Activated T-helper 1 cell treated with Interleukin-2 at 50 U/mL for 16 hours (primary cell): ENCODE measurements around the gene EML2.
"Not testable (repeated sequence)": the region's sequence is repeated elsewhere in the genome, so short reads cannot be mapped to it uniquely, and the experiment has no call there.

Source experiments
- DNase-seq: peaks from one replicate; pipeline ENCODE4 v3.0.0-alpha.2; 2020; ENCODE audit warnings: low read depth

Gene EML2

DNA sequence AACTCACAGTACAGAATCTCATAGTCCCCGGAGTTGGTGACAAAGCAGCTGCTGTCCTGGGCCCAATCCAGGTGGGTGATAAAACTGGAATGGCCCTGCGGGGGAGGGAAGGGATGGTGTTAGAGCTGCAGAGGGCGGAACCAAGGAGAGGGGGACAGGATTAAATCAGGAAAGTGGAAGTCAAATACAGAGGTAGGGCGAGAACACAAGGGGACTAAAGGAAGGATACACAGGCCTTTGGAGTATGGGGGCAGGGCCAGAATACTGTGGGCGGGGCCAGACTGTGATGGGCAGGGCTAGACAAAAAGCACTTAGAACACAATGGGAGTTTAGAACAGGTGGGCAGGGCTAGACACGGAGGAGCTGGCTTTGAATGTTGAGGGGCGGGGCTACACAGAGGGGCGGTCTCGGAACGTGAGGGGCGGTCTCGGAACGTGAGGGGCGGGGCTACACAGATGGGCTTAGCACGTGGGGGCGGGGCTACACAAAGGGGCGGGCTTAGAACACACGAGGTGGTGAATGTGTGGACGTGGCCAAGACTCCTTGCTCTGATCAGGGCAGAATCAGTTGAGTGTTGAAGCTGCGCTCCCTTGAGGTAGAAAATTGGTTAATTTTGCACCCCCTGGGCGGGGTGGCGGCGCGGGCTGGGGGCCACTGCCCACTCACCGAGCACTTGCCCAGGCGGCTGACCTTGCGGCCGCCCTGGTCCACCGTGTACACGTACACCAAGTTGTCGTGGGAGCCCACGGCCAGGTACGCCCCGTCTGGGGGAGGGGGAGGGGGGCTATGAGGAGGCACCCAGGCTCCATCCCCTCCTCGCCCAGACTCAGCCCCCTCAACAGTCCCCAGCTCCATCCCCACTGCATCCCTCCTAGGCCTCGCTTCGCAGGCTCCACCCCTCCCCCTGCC lies 23.1 kb downstream of the EML2 start:
- peak; percentile 44 for DNase-seq

DNA sequence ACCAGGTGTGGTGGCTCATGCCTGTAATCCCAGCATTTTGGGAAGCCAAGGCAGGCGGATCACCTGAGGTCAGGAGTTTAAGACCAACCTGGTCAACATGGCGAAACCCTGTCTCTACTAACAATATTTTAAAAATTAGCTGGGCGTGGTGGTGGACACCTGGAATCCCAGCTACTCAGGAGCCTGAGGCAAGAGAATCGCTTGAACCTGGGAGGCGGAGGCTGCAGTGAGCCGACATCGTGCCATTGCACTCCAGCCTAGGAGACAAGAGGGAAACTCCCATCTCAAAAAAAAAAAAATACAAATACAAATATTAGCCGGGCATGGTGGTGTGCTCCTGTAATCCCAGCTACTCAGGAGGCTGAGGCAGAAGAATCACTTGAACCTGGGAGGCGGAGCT lies 24.1 kb downstream of the EML2 start:
- not testable (repeated sequence) for DNase-seq

DNA sequence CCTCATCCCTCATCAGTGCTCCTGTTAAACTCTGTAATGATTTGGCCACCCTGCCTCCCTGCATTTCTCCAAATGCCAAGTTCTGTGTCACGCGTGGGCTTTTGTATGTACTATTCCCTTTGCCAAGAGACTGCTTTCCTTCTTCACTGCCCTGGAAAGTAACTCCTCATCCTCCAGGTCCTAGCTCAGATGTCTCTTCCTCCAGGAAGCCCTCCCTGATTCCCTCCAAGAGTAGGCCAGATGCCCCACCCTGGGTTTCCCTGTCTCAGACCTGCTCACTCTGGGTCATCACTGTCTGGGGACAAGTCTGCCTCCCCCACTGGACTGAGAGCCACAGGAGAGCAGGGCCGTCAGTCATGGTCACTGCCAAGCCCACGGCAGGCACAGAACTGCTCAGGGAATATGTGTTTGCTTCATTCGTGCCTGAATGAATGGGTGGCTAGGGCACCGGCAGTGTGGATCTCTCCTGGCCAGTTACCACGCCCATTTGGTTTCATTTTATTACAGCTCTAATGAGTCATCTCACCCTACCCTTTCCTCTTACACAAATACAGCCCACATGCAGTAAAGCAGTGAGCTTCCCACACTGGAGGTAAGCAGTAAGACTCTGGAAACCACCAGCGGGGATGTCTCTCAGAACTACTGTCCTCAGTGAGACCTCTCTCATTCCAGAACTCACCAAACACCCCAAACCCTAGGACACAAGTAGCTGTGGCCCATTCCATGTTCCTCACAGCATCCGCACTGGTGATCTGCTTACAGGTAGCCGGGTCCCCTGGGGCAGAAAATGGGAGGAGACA lies 25.1 kb downstream of the EML2 start:
- no peak for DNase-seq

DNA sequence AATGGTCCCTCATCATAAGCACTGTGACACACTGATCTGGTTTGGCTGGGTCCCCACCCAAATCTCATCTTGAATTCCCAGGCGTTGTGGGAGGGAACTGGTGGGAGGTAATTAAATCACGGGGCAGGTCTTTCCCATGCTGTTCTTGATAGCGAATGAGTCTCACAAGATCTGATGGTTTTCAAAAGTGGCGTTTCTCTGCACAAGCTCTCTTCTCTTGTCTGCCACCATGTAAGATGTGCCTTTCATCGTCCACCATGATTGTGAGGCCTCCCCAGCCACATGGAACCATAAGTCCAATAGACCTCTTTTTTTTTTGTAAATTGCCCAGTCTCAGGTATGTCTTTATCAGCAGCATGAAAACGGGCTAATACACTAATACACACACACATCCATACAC lies 30.2 kb downstream of the EML2 start:
- DNase-seq, result no peak

DNA sequence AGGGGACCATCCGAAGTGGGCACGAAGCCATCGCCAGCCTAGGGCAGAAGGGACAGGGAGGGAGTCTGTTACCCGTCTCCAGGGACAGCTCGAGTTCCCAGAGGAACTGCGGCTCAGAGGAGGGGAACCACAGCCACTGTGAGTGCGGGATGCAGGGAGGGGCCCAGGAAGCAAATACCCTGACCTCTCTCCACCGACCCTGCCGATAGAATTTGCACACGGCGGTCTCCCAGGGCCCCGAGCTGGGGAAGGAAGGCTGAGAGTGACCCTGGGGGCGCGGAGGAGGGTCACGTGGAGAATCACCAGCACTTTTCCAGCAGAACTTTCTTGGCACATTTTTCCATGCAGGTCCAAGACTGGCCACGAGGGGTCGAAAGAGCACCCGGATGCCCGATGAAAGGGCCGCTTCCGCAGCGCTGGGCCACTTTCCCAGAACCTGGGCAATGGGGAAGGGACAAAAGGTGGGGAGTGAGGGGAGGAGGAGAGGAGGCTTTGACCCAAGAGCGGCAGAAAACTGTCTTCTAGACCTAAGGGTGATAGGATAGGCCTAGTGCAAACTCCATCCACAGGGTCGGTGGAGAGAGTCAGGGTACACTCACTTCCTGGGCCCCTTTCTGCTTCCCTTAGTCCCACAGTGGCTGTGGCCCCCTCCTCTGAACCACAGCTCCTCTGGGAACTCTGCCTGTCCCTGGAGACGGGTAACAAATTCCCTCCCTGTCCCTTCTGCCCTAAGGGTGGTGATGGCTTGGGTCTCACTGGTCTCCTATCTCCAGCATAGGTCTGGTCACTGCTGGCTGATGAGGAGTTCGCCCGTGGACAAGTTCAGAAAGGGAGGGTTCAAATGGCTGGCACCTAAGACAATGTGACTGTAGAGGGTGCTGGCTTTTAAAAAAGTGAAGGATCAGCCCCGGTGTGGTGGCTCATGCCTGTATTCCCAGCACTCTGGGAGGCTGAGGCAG lies 31.8 kb downstream of the EML2 start:
- DNase-seq, result peak; percentile 9

DNA sequence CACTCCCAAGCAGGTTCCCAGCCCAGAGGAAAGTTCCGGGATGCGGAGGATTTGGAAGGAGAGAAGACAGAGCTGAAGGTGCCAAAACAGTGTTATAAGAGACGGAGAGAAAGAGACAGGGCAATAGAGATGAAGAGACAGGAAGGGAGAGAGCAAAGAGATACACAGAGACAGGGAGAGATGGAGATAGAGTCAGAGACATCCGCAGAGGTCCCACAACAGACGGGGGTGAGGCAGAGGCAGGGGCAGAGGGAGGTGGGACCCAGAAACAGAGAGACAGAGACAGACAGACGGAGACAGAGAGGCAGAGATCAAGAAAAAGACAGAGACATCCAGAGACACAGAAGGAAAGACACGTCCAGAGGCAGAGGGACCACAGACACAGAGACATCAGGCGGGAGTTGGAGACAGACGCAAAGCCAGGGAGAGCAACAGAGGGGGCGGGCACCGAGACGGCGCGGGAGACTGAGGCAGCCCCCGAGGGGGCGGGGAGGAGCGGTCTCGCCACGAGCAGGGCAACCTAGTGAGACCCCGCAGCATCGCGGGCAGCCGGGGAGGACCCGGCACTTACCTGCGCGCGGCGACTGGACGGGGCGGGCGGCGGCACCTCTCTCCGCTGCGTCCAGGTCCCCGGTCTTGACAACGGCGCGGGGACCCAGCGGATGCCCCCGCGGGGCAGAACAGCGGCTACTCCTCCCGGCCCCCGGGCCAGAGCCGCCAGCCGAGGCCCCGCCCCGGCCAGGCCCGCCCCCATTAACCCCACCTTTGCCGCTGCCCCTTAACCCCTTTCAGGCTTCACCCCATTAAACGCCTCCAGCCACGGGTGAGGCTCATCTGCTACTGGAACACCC lies 37.4 kb downstream of the EML2 start, which contains the start of gene GPR4:
TSS of gene GPR4 (minus strand) at position 689 of the 851 bp plus-strand sequence. CDS start 10,346 bp downstream, outside the sequence.
- no peak for DNase-seq

DNA sequence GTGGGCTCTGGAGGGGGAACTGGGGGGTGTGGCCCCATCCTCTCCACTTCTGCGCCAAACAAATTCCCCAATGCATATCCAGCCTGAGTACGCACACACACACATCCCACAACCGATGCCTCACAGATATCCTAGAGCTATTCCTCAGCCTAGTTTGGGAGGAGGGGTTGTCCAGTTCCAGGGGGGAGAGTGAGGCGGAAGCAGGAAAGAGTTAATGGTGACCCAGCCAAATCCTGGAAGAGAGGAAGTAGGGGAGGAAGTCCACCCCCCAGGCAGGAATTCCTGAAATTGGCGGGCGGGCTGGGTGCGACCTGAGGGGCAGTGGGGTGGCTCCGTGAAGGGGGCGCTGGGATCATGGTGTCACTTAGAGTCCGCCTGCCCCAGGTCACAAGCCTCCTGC lies 38.1 kb downstream of the EML2 start:
- no peak for DNase-seq

DNA sequence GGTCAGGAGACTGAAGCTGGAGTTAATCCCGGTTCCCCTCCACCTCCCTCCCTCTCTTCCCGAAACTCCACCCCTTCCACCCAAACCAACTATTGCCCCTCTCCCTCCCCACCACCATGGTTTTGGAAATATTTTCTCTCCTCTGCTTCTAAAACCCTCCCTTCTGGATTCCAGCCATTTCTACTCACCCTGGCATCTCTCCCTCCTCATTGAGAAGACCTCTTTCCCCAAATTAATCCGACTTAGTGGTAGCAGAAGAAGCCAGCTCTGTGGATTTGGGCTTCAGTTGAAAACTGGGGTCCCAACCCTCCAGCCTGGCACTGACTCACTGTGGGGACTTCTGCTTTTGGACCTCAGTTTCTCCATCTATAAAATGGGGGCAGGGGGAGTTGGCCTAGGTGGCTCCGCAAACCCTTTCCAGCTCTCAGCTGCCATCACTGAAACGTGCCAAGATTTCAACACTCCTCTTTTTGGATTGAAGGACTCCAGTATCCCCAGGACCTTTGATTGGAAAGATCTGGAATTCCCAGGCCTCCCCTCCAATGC lies 38.8 kb downstream of the EML2 start:
- DNase-seq, result no peak

DNA sequence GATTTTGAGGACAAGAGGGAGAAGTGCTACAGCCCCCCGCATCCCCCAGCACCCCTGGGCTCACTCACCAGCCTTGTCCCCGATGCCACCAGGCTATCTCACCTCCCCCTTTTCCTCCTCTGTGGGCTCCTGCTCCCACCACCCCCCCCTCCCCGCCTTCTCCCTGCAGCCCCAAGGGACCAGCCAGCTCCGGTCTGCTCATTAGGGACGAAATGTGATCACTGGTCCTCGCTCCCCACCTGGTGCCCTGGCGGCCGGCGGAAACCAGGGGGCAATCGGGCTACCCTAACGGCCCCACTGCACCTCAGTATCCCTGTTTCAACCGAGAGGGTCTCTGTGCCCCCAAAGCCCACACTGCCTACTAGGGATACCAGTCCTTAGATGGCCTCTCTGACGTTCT lies 39.9 kb downstream of the EML2 start:
- no peak for DNase-seq

DNA sequence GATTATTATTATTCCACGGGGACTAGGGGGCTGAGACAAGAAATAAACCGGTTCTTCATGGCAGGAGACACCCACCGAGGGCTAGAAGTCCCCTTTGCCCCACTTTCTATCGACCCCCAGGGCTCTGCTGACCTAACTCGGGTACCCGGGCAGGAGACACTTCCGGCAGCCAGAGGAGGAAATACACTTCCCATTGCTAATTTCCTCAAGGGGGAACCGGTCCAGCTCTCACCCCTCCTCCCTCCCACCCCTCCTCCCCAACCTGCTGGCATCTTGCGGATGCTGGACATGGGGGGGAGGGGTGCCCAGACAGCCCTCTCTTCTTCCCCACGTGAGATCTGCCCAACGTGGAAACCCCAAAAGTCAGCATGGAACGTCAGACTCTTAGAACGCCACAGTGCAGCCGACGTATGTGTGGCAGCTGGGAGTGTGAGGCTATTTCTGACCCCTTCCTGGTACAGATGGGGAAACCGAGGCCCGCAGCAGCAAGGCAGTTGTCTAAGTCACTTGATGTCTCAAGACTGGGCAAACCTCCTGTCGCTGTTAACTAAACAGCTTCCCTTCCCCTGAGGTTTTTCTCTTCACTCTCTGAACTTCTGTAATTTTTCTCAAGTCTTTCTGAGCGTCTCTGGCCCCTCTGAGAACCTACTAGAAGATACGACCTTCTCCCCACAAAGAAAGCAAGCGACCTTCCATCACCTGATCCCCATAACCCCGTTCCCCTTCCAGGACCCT lies 40.8 kb downstream of the EML2 start:
- no peak for DNase-seq

DNA sequence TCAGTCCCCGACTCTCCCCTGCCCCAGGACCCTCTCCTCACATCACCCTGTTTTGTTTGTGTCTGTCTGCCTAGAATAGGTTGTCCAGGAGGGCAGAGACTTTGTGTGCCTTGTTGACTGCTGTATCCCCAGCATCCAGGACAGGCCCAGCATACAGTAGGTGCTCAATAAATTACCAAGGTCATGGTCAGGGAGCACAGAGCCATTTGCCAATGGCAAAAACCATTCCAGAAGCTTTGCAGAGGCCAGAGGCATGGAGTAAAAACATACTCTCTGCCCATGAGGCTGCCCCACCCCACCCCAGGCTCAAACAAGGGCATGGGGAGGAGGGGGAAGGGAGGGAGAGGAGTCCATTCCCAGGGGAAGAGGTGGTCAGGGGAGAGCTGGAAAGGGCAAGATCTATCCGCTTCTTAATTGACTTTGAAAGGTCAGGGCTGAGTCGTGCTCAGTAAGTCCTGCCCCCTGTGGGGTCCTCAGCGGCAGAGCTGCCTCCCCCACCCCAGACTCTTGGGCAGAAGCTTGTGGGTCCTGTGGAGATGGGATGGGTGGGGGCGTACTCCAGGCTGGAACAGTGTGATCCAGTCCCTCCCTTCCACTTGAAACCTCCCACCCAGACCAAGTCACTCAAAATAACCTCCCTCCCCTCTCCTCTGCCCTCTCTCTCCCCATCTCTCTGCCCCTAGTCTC lies 41.6 kb downstream of the EML2 start:
- no peak for DNase-seq

DNA sequence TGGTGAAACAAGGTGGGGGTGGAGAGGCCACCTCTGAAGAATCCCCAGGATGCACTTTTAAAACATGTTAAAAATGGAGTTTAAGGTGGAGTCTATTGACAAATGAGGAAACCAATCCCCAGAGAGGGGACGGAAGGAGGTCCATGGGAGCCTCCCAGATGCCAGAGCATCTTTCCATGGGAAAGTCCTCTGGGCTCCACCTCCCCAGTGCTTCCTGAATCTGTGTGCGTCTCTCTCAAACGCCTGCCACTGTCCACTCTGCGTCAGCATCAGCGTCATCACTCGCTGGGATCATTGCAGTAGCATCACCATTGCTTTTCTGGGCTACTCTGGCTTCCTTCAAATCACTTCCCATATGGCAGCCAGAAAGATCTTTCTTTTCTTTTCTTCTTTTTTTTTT lies 43.4 kb downstream of the EML2 start:
- DNase-seq, result no peak

DNA sequence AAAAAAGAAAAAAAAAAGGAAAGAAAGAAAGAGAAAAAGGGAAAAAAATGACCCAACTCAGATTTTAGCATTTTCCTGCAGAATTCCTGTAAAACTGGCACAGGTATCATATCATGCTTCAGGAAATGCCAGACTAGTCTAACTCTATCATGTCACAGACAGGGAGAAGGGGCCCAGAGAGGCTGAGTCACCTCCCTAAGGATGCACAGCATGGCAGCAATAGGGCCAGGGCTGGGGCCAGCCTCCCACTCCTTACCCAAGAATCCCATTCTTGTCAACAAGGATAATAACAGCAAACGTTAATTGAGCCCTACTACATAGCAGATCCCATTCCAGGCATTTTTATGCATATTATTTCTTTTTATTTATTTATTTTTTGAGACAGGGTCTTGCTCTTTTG lies 45.7 kb downstream of the EML2 start:
- no peak for DNase-seq

DNA sequence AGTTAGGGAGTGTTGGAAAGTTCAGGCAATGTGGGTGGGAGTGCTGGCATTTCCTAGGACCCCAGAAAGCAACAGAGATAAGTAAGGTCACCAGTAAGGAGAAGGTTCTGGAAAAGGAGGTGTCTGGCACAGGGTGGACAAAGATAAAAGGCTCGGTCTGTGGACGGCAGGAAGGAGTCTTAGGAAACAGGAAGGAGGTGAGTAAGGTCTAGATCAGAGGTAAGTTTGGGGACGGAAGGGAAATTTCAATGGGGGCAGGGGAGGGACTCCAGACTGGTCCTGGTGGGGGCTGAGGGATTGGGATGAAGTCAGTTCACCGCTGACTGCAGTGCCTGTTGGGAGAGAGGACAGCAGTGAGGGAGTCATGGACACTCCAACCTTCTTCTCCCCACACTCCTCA lies 46.8 kb downstream of the EML2 start:
- DNase-seq, result no peak

DNA sequence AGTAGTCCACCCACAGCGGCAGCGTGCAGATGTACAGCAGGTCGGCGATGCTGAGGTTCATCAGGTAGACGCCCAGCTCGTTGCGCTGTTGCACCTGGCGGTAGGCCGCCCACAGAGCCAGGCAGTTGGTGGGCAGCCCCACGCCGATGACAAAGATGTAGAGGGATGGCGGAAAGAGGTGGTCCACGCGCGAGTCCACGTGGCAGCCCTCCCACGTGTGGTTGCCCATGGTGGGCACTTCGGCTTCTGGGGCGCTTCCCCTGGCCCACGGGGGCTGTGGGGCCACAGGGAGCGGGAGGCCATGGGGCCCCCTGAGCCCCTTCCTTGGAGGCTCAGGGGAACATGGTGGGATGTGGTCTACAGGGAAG lies 47.6 kb downstream of the EML2 start:
- DNase-seq, result no peak

DNA sequence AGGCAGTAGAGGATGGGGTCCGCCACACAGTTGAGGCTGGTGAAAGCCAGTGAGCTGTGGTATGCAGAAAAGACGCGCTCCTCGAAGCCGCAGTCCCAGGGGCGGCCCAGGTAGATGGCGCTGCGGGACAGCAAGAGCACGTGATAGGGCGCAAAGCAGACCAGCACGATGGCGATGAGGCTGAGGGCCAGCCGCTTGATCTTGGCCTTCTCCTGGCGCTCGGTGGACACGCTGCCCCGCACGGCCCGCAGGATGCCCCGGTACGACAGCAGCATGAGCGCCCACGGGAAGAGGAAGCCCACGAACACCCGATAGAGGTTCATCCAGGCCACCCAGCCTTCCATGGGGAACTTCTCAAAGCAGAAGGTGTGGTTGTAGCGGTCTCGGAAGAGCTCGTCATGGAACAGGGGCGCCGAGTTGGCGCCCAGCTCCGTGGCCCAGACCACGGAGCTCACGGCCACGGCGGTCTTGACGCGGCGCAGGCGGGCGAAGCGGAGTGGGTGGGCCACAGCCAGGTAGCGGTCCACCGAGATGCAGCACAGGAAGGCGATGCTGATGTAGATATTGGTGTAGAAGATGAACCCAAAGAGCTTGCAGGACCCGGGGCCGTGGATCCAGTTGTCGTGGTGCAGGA lies 48.1 kb downstream of the EML2 start:
- no peak for DNase-seq

DNA sequence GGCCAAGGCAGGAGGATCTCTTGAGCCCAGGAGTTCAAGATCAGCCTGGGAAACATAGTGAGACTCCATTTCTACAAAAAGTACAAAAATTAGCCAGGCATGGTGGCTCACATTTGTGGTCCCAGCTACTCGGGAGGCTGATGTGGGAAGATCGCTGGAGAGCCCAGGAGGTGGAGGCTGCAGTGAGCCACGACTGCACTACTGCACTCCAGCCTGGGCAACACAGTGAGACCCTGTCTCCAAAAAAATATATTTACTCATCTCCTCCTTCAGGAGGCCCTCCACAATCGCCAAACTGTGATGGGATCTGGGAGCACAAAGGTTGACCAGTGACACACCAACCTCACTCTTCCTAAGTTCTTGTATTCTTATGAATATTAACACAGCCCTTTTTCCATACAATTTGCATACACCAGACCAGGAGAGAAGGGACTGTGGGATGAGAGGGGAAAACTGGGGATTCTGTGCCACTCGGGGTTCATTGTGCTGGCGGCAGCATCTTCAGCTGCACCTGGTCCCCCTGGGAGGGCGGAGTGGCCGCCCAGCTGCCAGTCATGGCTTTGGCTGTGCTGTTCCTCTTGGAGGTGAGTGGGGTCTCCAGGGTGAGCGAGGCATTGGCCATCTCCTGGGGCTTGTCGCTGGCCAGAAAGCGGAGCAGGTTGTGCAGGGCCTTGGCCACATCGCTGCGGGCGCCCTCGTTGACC lies 48.7 kb downstream of the EML2 start:
- no peak for DNase-seq

DNA sequence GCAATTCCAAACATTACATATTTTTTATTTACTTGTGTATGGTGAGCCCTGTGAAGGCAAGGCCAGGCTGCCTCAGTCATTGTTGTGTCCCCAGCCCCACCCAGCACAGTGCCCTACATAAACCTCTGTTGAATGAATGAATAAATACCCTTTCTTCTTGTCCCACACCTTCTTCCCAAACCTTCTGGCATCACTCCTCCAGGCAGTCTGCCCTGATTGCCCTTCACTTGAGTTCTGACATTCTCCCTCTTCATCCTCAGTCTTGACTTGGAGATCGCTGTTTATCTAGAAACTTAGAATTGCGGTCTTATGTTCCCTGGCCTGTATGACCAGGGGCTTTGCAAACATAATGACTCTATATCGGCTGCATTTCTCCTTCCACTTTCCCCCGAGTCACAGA lies 49.4 kb downstream of the EML2 start:
- no peak for DNase-seq
